ENCODE data around the gene CAMTA1.
"Not testable (repeated sequence)": the region's sequence is repeated elsewhere in the genome, so short reads cannot be mapped to it uniquely, and the experiment has no call there.

Gene CAMTA1

GRCh38 chr1:6785318-6785727, at the start of gene CAMTA1:
Gene CAMTA1, plus strand, starts transcription at chr1:6785454. Its CDS starts 77 bp downstream, at chr1:6785531.
- peak within 1 kb of the TSS; percentile 81 for H3K4me3 ChIP-seq (ENCODE audit: low read depth, low read length)
- DNase-seq (ENCODE audit: low read depth): no peak
- TF ChIP-seq CTCF (IDR thresholded peaks at IDR 0.05; ENCODE audit: control insufficient read depth, extremely low read depth, insufficient read depth): no peak

GRCh38 chr1:6738987-6739676, 46.1 kb upstream of the CAMTA1 start:
- no peak overlapping the region for H3K4me3 ChIP-seq (ENCODE audit: low read depth, low read length)
- DNase-seq (ENCODE audit: low read depth): no peak
- TF ChIP-seq CTCF (IDR thresholded peaks at IDR 0.05; ENCODE audit: control insufficient read depth, extremely low read depth, insufficient read depth): no peak

GRCh38 chr1:6742676-6743188, 42.5 kb upstream of the CAMTA1 start:
- DNase-seq (ENCODE audit: low read depth); H3K4me3 ChIP-seq (ENCODE audit: low read depth, low read length): not testable (repeated sequence)

- no peak for DNase-seq (ENCODE audit: low read depth)
- H3K4me3 ChIP-seq (ENCODE audit: low read depth, low read length): no peak overlapping the region
- TF ChIP-seq CTCF (IDR thresholded peaks at IDR 0.05; ENCODE audit: control insufficient read depth, extremely low read depth, insufficient read depth): no peak
These were observed 41.8 kb upstream of the CAMTA1 start for GRCh38 chr1:6743189-6744101.

- no peak for DNase-seq (ENCODE audit: low read depth)
- no peak overlapping the region for H3K4me3 ChIP-seq (ENCODE audit: low read depth, low read length)
- no peak for TF ChIP-seq CTCF (IDR thresholded peaks at IDR 0.05; ENCODE audit: control insufficient read depth, extremely low read depth, insufficient read depth)
These were observed 40.2 kb upstream of the CAMTA1 start for GRCh38 chr1:6745073-6745472.

GRCh38 chr1:6747674-6748073, 37.6 kb upstream of the CAMTA1 start:
- DNase-seq (ENCODE audit: low read depth): no peak
- H3K4me3 ChIP-seq (ENCODE audit: low read depth, low read length): no peak overlapping the region
- TF ChIP-seq CTCF (IDR thresholded peaks at IDR 0.05; ENCODE audit: control insufficient read depth, extremely low read depth, insufficient read depth): no peak

- no peak for TF ChIP-seq CTCF (IDR thresholded peaks at IDR 0.05; ENCODE audit: control insufficient read depth, extremely low read depth, insufficient read depth)
- no peak overlapping the region for H3K4me3 ChIP-seq (ENCODE audit: low read depth, low read length)
- DNase-seq (ENCODE audit: low read depth): no peak
These were observed 34.8 kb upstream of the CAMTA1 start for GRCh38 chr1:6750490-6750889.
